Occipital lobe (tissue), 2 donors: ENCODE results near the gene DDOST. TPM values are rescaled to one million over a fixed set of nuclear protein-coding genes. Genes with fewer than 3 reads are reported as not detected.

Experiments used
- DNase-seq: peaks from one replicate; lab custom pipeline; 2025; lab: John Stamatoyannopoulos, UW
- total RNA-seq: library from RNA; depleted of rRNA; stranded (reverse); fragments of >200 nt; gene quantifications from one replicate; pipeline ENCODE4 v1.2.3, GENCODE V29; 2014

The DDOST gene
- total RNA-seq = 90.0 TPM

DNA sequence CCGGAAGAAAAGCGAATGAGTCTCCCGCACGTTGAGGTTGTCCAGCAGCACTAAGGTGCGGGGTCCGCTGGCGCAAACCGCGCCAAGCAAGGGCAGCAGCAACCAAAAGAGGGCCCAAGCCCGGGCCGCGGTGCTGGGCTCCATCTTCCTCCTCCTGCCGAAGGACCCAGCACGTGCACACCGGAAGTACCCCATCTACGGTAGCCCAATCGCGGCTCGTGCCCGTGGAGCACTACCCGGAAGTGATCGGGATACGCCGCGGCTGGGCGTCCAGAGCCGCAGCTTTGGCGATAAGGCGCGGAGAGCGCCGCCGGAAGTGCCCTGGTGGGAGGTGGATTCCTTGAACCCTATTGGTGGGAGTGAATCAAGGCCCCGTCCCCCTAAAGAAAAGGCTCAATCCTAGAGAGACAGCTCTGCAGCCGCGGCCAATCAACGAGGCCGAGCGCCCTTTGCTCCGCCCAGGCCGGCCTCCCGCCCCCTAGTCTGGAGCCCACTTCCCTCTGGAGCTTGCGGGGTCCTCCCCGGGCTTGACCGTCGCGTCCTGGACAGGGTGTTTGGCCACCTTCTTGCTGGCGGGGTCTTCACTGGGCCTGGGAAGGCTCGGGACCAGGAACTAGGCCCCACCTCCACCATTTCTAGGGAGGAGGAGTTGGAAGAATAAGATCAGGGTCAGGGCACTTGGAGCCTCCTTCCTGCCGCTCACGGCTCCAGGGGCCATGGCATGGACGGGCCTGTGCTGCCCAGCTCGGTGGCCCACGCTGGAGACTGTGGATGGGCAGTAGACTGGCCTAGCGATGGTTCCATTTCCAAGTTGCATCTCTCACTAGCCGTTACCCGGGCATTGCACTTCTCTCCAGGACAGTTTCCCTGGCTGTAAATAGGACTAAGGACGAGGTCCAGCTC is at the start of gene DDOST:
Gene DDOST, minus strand, starts transcription at position 163 of the 903 bp plus-strand sequence. Its CDS starts 19 bp downstream, at position 144.
- peak; percentile 98 for DNase-seq

DNA sequence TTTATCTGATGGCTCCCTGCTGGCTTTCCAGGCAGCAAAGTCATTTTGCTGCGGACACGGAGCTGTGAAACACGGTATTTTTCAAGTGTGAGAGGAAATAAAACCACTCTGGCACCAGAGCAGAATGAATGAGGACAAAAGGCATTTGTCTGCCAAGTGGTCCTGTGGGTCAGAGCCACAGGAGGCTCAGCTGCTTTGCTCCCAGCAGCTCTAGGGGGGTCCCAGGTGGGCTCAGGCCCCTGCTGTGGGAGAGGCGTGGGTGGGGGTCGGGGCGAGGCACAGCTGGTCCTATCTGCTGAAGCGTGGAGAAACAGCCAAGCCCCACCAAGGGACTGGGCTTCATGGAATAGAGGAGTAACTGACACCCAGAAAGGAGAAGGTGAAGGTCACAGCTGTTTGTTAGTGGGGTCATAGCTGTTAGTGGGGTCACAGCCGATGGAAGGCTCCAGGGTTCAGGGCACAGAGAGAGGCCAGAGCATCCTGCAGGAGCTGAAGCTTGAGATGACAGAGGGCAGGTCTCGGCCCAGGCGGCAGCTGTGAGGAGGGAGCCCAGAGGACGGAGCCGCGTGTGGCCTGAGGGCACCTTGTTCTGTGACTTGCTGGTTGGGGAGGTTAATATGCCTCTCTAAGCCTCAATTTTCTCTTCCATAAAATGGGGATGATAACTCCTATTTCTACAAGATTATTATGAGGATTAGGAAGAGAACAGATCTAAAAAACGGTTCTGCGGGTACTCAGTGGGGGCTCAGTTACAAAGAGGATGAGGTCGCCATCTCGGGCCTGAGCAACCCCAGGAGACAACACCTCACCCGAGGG is 49.5 kb upstream of the DDOST start:
- DNase-seq = no peak

DNA sequence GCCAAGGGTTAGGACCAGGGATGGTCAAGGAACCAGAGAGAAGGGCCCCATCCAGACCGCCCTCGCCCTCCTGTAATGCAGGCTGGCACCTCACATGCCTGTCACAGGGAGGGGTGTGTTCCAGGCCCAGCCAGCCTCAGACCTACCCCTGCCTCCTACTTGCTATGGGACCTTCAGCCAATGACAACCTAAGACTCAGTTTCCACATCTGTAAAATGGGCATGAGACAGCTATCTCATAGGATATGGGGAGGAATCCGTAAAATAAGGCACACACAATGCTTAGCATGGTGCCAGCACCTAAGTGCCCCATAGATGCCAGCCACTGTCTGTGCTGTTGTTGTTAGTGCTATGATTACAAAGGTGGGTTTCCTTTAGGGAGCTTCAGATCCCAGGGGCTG is 48.7 kb upstream of the DDOST start:
- DNase-seq = no peak

DNA sequence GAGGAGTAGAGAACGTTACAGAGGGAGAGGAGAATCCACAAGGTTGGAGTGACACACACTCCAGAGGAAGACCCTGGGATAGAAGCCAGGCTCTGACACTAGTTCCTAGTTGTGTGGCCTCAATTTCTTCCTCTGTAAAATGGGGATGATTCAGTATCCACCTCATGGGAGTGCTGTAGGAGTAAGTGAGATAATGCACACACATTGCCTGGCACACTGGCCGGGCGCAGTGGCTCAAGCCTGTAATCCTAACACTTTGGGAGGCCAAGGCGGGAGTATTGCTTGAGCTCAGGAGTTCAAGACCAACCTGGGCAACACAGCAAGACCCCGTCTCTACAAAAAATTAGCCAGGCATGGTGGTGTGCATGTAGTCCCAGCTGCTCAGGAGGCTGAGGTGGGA is 47.7 kb upstream of the DDOST start:
- DNase-seq = no peak

DNA sequence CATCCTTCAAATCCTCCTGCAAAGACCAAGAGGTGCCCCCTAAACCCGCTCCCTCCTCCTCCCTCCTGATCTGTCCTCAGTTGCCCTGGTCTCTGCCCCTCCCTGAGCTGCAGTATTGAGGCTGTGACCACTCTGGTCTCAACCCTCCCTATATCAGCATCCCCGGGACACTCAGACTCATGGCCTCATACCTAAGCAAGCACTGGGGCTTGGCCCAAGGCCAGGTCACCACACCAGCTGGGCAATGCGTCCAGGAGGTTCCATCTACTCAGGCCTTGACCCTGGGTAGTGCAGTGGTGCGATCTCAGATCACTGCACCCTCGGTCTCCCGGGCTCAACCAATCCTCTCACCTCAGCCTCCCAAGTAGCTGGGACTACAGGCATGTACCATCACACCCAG is 46.9 kb upstream of the DDOST start:
- DNase-seq = no peak

DNA sequence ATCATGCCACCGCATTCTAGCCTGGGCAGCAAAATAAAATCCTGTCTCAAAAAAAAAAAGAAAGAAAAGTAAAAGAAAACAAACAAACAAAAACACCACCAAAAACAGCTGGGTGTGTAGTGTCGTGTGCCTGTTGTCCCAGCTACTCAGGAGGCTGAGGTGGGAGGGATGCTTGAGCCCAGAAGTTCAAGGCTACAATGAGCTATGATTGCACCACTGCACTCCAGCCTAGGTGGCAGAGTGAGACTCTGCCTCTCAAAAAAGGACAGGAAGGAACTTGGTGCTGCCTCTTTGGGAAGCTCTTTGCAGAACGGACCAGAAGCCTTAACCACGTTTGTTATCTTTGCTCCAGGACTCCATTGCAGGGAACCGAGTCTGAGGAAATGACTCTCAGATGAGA is 45.7 kb upstream of the DDOST start:
- DNase-seq = no peak

DNA sequence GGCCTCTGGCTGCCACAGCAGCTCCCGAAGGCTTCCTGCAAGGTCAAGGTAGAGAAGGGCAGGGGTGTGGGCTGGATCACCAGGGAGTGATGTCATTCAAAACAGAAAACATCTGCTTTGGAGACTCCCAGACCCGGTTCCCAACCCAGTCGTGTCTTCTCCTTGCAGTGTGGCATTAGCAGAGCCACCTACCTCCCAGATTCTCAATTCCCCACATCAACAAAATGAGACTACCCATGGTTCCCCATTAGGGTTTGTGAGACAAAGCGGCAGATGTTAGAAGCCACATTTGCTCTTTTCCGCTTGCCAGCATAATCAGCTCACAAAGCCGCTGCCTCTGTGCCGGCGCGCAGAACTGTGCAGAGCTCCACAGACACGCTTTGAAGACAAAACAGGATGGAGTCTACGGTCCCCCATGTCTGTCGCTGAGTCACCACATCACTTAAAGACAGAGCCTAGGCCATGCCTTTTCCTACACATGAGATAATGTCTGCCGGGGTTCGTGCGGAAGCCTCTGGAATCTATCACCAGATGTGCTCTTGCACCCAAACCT is 44.1 kb upstream of the DDOST start:
- DNase-seq = no peak

DNA sequence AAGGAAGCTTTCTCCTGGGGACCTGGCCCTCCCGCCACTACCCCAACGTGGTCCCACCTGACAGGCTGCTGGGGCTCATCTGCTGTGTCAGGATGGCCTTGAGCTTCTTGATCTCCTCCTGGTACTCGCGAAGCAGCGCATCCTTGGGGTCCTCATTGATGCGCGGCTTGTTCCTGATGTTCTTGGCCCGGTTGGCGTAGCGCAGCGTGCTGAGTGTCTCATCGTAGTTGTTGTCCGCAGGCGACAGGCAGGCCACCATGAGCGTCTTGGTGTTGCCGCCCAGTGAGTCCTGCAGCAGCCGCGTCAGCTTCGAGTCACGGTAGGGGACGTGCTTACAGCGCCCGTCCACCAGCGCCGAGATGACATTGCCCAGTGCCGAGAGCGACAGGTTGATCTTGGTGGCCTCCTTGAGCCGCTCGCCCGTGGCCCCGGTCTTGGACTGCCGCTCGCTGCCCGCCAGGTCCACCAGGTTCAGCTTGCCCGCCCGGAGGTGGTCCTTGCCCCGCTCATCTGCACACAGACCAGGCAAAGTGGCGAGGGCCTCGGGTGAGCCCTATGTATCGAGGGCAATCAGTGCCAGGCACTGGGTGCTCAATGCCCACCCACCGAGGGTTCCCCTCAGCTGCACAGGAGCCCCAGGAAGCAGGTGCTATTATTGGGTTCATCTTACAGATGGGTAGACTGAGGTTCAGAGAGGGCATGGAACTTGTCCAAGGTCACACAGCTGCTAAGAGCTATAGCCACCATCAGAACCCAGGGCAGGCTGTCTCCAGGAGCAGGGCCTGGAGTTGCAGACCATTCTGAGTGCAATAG is 43.4 kb upstream of the DDOST start:
- no peak for DNase-seq

DNA sequence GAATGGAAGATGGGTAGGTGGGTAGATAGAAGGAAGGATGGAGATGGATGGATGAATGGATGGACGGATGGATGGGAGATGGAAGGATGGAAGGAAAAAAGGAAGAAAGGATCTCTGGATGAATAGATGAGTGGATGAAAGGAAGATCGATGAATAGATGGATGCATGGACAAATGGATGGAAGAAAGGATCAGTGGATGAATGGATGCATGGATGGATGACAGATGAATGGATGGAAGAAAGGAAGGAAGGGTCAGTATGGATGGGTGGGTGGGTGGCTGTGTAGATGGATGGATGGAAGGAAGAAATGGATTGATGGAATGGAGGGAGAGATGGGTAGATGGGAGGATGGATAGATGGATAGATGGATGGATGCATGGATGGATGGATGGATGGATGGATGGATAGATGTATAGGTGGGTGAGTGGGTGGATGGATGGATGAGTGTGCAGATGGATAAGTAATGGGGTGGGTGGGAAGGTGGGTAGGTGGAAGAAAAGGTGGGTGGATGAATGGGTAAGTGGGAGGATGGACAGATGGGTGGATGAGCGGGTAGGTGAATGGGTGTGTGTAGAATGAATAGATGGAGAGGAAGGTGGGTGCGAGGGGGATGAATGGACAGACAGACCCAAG is 42.1 kb upstream of the DDOST start:
- no peak for DNase-seq

DNA sequence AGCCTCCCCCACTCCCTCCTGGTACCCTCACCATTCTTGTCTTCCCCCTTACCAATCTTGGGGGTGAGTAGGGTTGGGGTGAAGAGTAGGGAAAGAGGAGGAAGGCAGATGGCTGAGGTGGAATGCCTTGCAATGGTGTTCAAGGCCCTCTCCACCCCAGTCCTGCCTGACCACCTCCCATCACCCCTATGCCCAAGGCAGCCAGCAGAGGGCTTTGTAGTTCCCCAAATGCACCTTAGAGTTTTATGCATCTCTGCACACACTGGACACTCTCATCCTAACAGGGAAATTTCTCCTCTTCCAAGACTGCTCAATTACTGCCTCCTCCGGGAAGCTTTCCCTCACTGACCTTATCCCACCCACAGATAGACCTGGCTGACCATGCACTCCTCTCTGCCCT is 41.2 kb upstream of the DDOST start:
- no peak for DNase-seq

DNA sequence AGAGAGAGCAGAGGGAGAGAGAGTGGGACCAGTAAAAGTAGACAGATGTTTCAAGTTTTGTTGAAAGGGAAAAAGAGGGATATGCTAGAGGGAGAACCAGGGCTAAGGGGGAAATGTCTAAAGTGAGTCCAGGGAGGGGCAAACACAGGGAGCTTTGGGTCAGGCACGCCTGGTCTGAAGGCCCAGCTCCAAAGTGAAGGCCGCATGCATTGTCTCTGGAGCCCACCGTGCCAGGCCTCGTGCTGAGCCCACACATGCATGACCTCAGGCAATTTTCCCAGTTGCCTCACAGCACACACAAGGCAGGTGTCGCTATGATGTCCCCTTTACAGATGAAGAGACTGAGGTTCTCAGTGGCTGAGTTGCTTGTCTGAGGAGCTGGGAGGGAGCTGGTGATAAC is 40.7 kb upstream of the DDOST start:
- DNase-seq = no peak

DNA sequence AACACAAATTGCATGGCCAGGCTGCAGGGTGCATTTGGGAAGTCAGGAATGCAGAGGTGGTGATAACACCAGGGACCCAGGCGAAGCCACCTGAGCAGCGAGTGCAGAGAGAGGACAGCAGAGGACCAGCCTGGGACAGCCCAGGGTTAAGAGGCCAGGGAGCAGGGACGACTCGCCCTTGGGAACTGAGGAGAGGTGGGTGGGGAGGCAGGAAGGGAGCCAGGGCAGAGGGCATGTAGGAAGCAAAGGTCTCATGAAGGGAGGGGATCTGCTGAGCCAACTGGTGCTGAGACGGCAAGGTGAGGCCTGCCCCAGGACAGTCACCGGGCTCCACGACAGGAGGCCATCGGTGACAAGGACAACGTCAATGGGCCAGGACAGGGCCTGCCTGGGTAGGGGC is 40.3 kb upstream of the DDOST start:
- no peak for DNase-seq

DNA sequence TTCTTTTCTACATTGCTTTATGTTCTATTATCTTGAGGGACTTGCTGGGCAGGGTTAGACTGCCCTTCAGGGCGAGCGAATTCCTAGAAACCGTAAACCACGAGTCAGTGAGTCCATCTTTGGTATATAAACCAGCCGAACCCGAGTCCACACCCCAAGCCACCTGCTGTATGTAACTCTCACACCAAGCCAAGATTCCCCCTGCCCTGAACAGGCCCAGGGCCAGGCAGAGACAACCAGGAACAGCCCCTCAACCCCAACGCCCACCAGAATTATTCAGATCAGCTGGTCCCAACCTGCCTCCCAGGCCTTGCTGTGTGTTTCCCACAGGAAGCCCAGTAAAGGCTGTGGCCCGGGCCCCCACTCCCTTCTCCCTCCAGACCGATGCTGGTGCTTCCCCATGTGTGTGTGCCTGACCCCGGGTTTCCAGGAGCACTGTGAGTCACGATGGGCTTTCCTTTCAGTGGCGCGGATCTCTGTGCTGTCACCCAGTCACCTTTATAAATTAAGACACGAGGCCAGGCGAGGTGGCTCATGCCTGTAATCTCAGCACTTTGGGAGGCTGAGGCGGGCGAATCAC is 39.6 kb upstream of the DDOST start:
- DNase-seq = no peak

DNA sequence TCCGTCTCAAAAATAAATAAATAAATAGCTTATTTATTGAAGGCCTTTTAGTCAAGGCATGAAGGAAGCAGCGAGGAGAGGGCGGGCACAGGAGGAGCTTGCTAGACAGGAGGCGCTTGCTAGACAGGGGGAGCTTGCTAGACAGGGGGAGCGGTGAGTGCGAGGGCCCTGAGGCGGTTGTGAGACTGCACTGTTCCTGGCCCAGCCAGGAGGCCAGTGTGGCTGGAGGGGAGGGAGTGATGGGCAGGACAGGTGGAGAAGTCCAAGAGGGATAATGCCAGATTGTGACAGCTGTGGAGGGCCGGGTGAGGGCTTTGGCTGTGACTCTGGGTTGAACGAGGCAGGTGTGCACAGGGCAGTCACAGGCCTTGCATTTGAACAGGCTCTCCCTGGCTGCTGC is 38.4 kb upstream of the DDOST start:
- no peak for DNase-seq

DNA sequence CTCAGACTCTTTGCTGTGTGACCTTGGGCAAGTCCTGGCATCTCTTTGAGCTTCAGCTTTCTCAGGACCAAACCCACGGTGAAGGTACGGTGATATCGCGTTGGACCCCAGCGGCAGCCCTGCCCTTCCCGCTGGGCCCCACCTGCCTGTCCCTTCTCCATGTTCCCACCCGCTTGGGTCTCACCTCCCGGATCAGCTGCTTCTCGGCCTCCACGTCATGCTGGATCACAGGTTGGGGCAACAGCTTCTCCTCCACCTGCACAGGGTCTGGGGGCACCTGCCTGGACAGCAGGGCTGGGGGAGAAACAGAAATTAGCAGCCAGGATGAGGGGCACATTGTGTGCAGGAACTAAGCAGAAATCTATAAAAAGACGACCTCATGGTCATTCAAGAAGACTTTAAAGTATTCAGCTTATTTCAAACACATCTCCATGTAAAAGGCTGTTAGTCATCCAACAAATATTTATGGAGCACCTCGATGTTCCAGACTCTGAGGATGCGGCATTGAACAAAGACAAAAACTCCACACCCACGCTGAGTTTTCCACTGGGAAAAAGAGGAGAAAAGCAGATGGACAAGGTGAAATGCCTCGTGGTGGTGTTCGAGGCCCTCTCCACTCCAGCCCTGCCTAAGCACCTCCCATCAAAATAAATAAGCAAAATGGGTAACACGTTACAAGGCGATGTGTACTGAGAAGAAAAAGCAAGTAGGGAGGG is 37.2 kb upstream of the DDOST start:
- DNase-seq = peak; percentile 10

DNA sequence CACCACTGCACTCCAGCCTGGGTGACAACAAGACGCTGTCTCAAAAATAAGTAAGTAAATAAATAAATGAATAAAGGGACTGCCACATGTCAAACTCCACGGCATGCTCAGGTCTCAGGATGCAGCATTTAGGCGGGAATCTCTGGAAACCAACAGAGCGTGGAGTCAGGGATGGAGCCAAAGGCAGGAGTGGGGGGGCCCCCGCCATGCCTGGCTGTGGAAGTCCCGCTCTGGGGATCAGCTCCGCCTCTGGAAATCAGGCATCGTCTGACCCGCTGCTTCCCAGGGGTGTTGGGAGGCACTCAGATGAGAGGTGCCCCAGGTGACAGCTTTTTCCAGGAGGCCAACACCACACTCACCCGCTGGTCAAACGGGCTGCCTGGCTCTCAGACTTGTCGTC is 36.4 kb upstream of the DDOST start:
- no peak for DNase-seq

DNA sequence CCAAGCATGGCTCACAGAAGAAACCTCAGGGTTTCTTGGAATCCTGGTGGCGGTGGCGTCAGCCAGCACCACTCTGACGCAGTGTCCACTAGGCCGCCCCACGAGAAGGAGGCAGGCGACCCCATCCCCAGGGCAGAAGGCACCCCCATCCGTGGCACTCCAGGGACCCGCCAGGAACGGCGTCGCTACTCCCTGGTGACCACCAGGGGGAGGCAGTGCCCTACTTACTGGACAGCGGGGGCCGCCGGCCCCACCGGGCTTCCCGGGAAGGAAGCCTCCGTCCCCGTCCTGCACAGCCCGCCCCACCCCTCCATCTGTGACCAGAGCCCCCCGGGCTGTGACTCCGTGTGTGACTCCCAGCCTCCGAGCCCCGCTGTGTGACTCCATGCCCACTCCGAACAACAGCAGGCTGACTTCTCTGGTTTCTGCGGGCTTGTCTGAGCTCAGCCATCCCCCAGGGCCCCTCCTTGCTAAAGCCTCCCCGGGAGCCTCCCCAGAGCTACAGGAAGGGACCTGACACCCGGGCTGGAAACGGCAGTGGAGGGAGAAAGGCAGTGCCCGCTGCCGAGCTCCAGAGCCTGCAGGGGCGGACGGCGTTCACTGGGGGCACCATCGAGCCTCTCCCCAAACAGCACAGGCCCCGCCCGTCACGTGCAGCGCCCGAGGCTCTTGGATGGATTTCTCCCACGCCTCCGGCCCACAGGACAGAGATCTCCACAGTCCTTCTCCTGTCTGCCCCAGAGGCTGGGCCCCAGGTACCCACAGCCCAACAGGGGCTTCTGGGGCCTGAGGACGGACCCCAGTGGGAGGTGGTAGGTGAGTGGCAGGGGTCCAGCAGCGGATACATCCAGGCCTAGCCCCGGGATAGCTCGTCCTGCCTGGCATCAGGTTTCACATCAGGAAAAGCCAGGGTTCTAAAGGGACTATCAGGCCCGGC is 35.5 kb upstream of the DDOST start:
- DNase-seq = peak; percentile 80

DNA sequence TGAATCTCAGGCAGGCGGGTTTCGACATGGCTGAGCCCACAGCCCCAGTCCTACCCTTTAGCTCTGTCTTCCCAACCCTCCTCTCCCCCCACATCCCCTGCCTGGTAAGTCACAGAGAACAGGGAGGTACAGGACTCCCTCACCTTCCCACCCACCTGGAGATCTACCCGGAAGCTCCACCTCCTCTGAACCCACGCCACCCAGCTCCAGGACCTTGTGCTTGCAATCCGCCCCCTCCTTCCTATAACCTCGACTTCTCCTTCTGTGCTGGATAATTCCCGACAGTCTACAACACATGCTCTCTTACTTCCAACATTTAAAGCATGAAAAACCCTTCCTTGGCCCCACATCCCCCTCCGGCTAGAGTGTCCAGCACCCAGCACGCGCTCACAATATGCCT is 34.3 kb upstream of the DDOST start:
- DNase-seq = no peak

DNA sequence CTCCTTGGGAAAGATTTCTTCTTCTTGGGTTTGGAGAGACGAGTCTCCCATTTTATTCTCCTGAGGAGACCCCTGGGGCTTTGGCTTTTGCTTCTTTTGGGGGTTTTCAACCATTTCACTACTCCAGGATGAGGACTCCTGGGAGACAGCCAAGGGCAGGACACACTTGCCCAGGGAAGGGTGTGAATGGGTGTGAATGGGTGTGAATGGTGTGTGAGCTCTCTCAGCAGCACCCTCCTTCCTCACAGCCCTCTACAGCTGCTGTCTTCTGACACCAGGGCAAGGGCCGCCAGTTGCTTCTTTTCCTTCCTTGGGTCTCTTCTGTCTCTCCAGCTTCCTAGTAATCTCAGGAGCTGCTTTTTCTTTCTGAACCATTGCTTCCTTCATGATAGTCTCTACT is 32.5 kb upstream of the DDOST start:
- DNase-seq = no peak
